ENCODE data around the gene XCL1. TPM values are rescaled to one million over a fixed set of nuclear protein-coding genes. Genes with fewer than 3 reads are reported as not detected.

The XCL1 gene
- not detected in 2 replicates for total RNA-seq

DNA sequence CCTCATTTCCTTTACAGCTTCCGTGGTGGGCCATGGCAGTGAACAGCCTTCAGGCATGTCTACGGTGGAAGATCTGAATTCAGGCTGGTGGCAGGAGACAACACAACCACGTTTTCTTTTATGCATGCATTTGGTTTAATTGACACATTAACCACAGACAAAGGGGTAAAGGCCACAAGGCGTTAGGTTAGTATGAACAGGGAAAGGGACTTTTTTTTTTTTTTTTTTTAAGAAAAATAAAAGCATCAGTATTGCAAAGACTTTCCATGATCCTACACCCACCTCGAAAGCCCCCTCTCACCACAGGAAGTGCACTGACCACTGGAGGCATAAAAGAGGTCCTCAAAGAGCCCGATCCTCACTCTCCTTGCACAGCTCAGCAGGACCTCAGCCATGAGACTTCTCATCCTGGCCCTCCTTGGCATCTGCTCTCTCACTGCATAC lies at the start of gene XCL1:
Gene XCL1, plus strand, starts transcription at position 361 of the 444 bp plus-strand sequence. Its CDS starts 33 bp downstream, at position 394.

GRCh38 chr1:168543840-168544498 lies 32.4 kb upstream of the XCL1 start, which contains the start of gene XCL2:
Gene XCL2 (minus strand): TSS chr1:168543997. CDS start chr1:168543964, 33 bp downstream.

Other genes with a start within 250 kb of the XCL1 start
- gene XCL2, start 32.6 kb upstream of the XCL1 start, total RNA-seq, result not detected in 2 replicates
- 0.05 and 0.30 TPM in 2 replicates for gene DPT, start 152.6 kb downstream of the XCL1 start, total RNA-seq